HEK293 (cell line): ENCODE data around the gene GABRD.

ENCODE experiments used
- GLIS1 ChIP-seq: fragments of 450-650 bp; formaldehyde crosslinking; IDR thresholded peaks from 2 replicates; pipeline ENCODE4 v1.5.1; 2016; ENCODE audit warnings: missing biosample characterization, missing genetic modification characterization
- HIC1 ChIP-seq: fragments of 450-650 bp; formaldehyde crosslinking; IDR thresholded peaks from 2 replicates; pipeline ENCODE4 v1.5.1; 2016; ENCODE audit warnings: missing biosample characterization, missing genetic modification characterization
- KLF9 ChIP-seq: fragments of 450-650 bp; formaldehyde crosslinking; IDR thresholded peaks from 2 replicates; pipeline ENCODE4 v1.5.1; 2016; ENCODE audit warnings: missing biosample characterization, missing genetic modification characterization, low read depth
- SP2 ChIP-seq: fragments of 450-650 bp; formaldehyde crosslinking; IDR thresholded peaks from 2 replicates; pipeline ENCODE4 v1.5.1; 2016; ENCODE audit warnings: missing biosample characterization, missing genetic modification characterization
- SP3 ChIP-seq: fragments of 450-650 bp; formaldehyde crosslinking; IDR thresholded peaks from 2 replicates; pipeline ENCODE4 v1.5.1; 2016; ENCODE audit warnings: missing biosample characterization, missing genetic modification characterization
- TSHZ1 ChIP-seq: fragments of 450-650 bp; formaldehyde crosslinking; IDR thresholded peaks from 2 replicates; pipeline ENCODE4 v1.5.1; 2016; ENCODE audit warnings: missing biosample characterization, missing genetic modification characterization, borderline replicate concordance
- ZBTB20 ChIP-seq: fragments of 450-650 bp; formaldehyde crosslinking; IDR thresholded peaks from 2 replicates; pipeline ENCODE4 v1.5.1; 2016; ENCODE audit warnings: missing biosample characterization, missing genetic modification characterization
- ZBTB26 ChIP-seq: fragments of 450-650 bp; formaldehyde crosslinking; optimal IDR thresholded peaks from 2 replicates; pipeline ENCODE3; 2016; ENCODE audit warnings: missing biosample characterization, mild to moderate bottlenecking, missing genetic modification characterization
- ZNF2 ChIP-seq: fragments of 450-650 bp; formaldehyde crosslinking; IDR thresholded peaks from 2 replicates; pipeline ENCODE4 v1.5.1; 2016; ENCODE audit warnings: missing biosample characterization, missing genetic modification characterization
- ZNF202 ChIP-seq: fragments of 450-650 bp; formaldehyde crosslinking; IDR thresholded peaks from 2 replicates; pipeline ENCODE4 v1.5.1; 2016; ENCODE audit warnings: missing biosample characterization, missing genetic modification characterization, borderline replicate concordance
- ZNF335 ChIP-seq: fragments of 450-650 bp; formaldehyde crosslinking; conservative IDR thresholded peaks from 2 replicates; pipeline ENCODE4 v1.5.1; 2016; ENCODE audit warnings: missing biosample characterization, missing genetic modification characterization
- ZNF501 ChIP-seq: fragments of 450-650 bp; formaldehyde crosslinking; IDR thresholded peaks from 2 replicates; pipeline ENCODE4 v1.5.1; 2016; ENCODE audit warnings: missing biosample characterization, missing genetic modification characterization
- ZNF514 ChIP-seq: fragments of 450-650 bp; formaldehyde crosslinking; IDR thresholded peaks from 2 replicates; pipeline ENCODE4 v1.5.1; 2016; ENCODE audit warnings: missing biosample characterization, missing genetic modification characterization
- ZNF548 ChIP-seq: fragments of 450-650 bp; formaldehyde crosslinking; IDR thresholded peaks from 2 replicates; pipeline ENCODE4 v1.5.1; 2016; ENCODE audit warnings: missing biosample characterization, missing genetic modification characterization
- ZNF610 ChIP-seq: fragments of 450-650 bp; formaldehyde crosslinking; IDR thresholded peaks from 2 replicates; pipeline ENCODE4 v1.5.1; 2016; ENCODE audit warnings: missing biosample characterization, missing genetic modification characterization, borderline replicate concordance
- ZNF624 ChIP-seq: fragments of 450-650 bp; formaldehyde crosslinking; IDR thresholded peaks from 2 replicates; pipeline ENCODE4 v1.5.1; 2017; ENCODE audit warnings: missing biosample characterization, missing genetic modification characterization
- ZNF670 ChIP-seq: fragments of 450-650 bp; formaldehyde crosslinking; IDR thresholded peaks from 2 replicates; pipeline ENCODE4 v1.5.1; 2016; ENCODE audit warnings: missing biosample characterization, missing genetic modification characterization, low read depth
- ZNF701 ChIP-seq: fragments of 450-650 bp; formaldehyde crosslinking; IDR thresholded peaks from 2 replicates; pipeline ENCODE4 v1.5.1; 2016; ENCODE audit warnings: missing biosample characterization, missing genetic modification characterization
- ZNF704 ChIP-seq: fragments of 450-650 bp; formaldehyde crosslinking; IDR thresholded peaks from 2 replicates; pipeline ENCODE4 v1.5.1; 2016; ENCODE audit warnings: missing biosample characterization, missing genetic modification characterization
- ZNF792 ChIP-seq: fragments of 450-650 bp; formaldehyde crosslinking; IDR thresholded peaks from 2 replicates; pipeline ENCODE4 v1.5.1; 2016; ENCODE audit warnings: missing biosample characterization, missing genetic modification characterization
- ZNF837 ChIP-seq: fragments of 450-650 bp; formaldehyde crosslinking; IDR thresholded peaks from 2 replicates; pipeline ENCODE4 v1.5.1; 2016; ENCODE audit warnings: missing biosample characterization, missing genetic modification characterization
- ZSCAN5A ChIP-seq: fragments of 450-650 bp; formaldehyde crosslinking; IDR thresholded peaks from 2 replicates; pipeline ENCODE4 v1.5.1; 2016; ENCODE audit warnings: missing biosample characterization, missing genetic modification characterization

GABRD gene

GRCh38 chr1:2050793-2051682 lies 31.9 kb downstream of the GABRD start (continued):
- TF ChIP-seq SP3 (tag by site-specific recombination), result no peak
- TF ChIP-seq ZNF514 (tag by site-specific recombination), result no peak
- TF ChIP-seq GLIS1 (tag by site-specific recombination), result peak; percentile 57; the same call in 1 of the 2 replicates
- no peak for TF ChIP-seq ZNF2 (tag by site-specific recombination)
- TF ChIP-seq ZBTB20 (tag by site-specific recombination), result peak; percentile 14; the same call in 1 of the 2 replicates
- TF ChIP-seq ZNF704 (tag by site-specific recombination), result no peak
- 0 out of 2 replicates have a peak, but pooled peaks have one; percentile 43 for TF ChIP-seq ZSCAN5A
- peak; percentile 23 for TF ChIP-seq ZNF335 (tag by site-specific recombination)
- TF ChIP-seq ZNF548 (tag by site-specific recombination), result no peak
- TF ChIP-seq ZNF701 (tag by site-specific recombination), result no peak
- no peak for TF ChIP-seq ZNF837 (tag by site-specific recombination)
- TF ChIP-seq HIC1 (tag by site-specific recombination), result no peak
- TF ChIP-seq ZNF624 (tag by site-specific recombination), result no peak
- TF ChIP-seq ZNF202 (tag by site-specific recombination), result no peak
- peak; percentile 87 for TF ChIP-seq ZBTB26
- TF ChIP-seq SP2 (tag by site-specific recombination), result peak; percentile 19; the same call in 1 of the 2 replicates
- TF ChIP-seq ZNF610 (tag by site-specific recombination), result no peak
- no peak for TF ChIP-seq ZNF792 (tag by site-specific recombination)
- no peak for TF ChIP-seq TSHZ1 (tag by site-specific recombination)
- no peak for TF ChIP-seq ZNF670 (tag by site-specific recombination)
- peak; percentile 22 for TF ChIP-seq KLF9 (tag by site-specific recombination)
- no peak for TF ChIP-seq ZNF501 (tag by site-specific recombination)
